Nephron (organoid): ENCODE data around the gene P2RY6.

Source experiments
- H3K27ac Mint-ChIP-seq, 3 experiments: 2 replicates each; pipeline ENCODE4 v1.8.0; 2020; ENCODE audit warnings: mixed read lengths in 3 of 3, mild to moderate bottlenecking in 2 of 3, moderate library complexity in 1 of 3
- H3K27me3 Mint-ChIP-seq: 2 replicates; pipeline ENCODE4 v1.8.0; 2021; ENCODE audit warnings: low read depth, mild to moderate bottlenecking, moderate library complexity, mixed read lengths
- H3K36me3 Mint-ChIP-seq: 2 replicates; pipeline ENCODE4 v1.8.0; 2020; ENCODE audit warnings: low read depth, mixed read lengths
- H3K4me1 Mint-ChIP-seq: 2 replicates; pipeline ENCODE4 v1.8.0; 2020; ENCODE audit warnings: mixed read lengths
- H3K4me3 Mint-ChIP-seq, 3 experiments: 2 replicates each; pipeline ENCODE4 v1.8.0; 2020; ENCODE audit warnings: mild to moderate bottlenecking in 3 of 3, mixed read lengths in 3 of 3, moderate library complexity in 2 of 3
- H3K9me3 Mint-ChIP-seq: 2 replicates; pipeline ENCODE4 v1.8.0; 2020; ENCODE audit warnings: mixed read lengths
- TF ChIP-seq, protein P1 (sequence below), 3 experiments: fragments of 200-600 bp; sonication (generic); IDR thresholded peaks; one replicate each; pipeline ENCODE4 v1.5.0; 2021; ENCODE audit warnings: antibody characterized with exemption in 3 of 3; ENCODE audit not compliant: unreplicated experiment in 3 of 3

Gene P2RY6

DNA sequence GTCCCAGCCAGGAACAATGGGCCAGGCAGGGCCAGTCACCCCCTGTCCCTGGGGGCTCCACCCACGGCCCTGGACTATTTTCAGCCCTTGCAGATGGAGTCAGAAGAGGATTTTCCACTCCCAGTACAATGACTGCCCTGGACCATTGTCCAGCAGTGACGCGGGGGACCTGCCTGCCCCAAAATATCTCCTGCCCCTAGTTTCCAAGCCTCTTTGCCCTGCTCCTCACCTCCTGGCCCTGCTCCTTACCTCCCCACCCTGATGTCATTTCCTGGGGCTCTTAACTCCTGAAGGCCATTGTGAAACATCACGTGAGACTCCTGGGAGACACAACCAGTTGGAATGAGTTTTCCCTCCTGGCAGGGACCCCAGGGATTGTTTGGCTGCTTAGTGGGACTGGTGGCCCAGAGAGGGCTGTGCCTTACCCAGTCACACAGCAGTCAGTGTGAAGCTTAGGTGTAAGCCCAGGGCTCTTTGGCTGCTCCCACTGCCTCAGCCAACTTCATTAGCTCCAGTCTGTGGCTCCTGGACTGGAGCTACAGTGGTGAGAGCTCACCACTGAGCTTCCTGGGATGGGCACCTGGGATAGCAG is 31.9 kb upstream of the P2RY6 start:
- Mint-ChIP-seq H3K9me3 (no peaks in the 10 kb centered on the region), H3K36me3 (no peaks in the 10 kb centered on the region), H3K4me3 (no peak overlapping the region), H3K27me3 (peaks cover 12% of the 10 kb centered on the region), H3K27ac (peak overlapping the region in 1 of 3 experiments; percentile 25), H3K4me1 (no peaks in the 10 kb centered on the region)
- TF ChIP-seq, protein P1, sequence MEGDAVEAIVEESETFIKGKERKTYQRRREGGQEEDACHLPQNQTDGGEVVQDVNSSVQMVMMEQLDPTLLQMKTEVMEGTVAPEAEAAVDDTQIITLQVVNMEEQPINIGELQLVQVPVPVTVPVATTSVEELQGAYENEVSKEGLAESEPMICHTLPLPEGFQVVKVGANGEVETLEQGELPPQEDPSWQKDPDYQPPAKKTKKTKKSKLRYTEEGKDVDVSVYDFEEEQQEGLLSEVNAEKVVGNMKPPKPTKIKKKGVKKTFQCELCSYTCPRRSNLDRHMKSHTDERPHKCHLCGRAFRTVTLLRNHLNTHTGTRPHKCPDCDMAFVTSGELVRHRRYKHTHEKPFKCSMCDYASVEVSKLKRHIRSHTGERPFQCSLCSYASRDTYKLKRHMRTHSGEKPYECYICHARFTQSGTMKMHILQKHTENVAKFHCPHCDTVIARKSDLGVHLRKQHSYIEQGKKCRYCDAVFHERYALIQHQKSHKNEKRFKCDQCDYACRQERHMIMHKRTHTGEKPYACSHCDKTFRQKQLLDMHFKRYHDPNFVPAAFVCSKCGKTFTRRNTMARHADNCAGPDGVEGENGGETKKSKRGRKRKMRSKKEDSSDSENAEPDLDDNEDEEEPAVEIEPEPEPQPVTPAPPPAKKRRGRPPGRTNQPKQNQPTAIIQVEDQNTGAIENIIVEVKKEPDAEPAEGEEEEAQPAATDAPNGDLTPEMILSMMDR (IDR thresholded peaks at IDR 0.05; ENCODE audit: unreplicated experiment in 3 of 3): no peak

DNA sequence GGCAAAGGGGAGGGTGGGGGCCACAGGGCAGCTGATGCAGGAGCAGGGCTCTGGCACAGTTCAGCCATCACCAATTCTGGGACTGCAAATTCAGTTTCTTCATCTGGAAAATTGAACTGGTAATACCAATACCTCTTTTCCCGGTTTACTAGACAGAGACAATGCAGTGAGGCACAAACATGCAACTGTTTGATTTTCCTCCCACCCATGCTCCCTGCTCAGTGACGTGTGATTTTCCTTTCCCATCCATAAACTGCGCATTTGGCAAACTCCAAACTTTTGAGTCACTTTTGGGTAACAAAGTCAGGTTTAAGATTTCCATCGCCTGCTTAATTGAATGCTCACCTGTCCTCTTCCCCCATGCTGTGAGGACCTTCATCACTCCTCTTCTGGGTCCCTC is 30.8 kb upstream of the P2RY6 start:
- Mint-ChIP-seq H3K9me3 (no peaks in the 10 kb centered on the region), H3K27me3 (peaks cover 16% of the 10 kb centered on the region), H3K4me3 (no peak overlapping the region), H3K4me1 (no peaks in the 10 kb centered on the region), H3K36me3 (no peaks in the 10 kb centered on the region), H3K27ac (no peak overlapping the region)
- TF ChIP-seq, protein P1 (IDR thresholded peaks at IDR 0.05; ENCODE audit: unreplicated experiment in 3 of 3): no peak

- Mint-ChIP-seq H3K9me3 (no peaks in the 10 kb centered on the region), H3K27ac (peak overlapping the region; percentile 44 to 54 (median 52)), H3K4me3 (peak overlapping the region; percentile 38 to 67 (median 64)), H3K27me3 (peaks cover 16% of the 10 kb centered on the region), H3K36me3 (no peaks in the 10 kb centered on the region), H3K4me1 (no peaks in the 10 kb centered on the region)
- TF ChIP-seq, protein P1 (IDR thresholded peaks at IDR 0.05; ENCODE audit: unreplicated experiment in 3 of 3): peak; percentile 90 to 95 (median 92)
Measured at GRCh38 chr11:73242251-73243092, 29.7 kb upstream of the P2RY6 start.

DNA sequence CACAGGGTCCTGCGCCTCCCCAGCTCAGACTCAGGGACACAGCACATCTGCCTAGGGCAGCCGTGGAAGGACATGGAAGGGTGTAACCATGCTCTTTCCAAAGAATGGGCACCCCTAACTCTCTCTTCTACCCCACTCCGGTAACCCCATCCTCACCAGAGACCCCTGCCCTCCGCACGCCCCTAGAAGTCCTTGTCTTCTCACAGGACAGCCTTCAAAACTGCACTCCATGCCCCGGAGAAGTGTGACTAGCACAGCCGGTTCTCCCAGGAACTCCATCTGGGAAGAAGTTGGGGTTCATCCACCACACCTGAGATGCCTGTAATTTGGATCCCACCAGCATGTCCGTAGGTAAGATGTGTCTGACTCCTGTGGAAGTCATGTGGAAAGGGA is 29.0 kb upstream of the P2RY6 start:
- TF ChIP-seq, protein P1 (IDR thresholded peaks at IDR 0.05; ENCODE audit: unreplicated experiment in 3 of 3): no peak
- peaks cover 16% of the 10 kb centered on the region for H3K27me3 Mint-ChIP-seq
- no peaks in the 10 kb centered on the region for H3K36me3 Mint-ChIP-seq
- H3K4me1 Mint-ChIP-seq: no peaks in the 10 kb centered on the region
- no peak overlapping the region for H3K27ac Mint-ChIP-seq
- H3K9me3 Mint-ChIP-seq: no peaks in the 10 kb centered on the region
- H3K4me3 Mint-ChIP-seq: peak overlapping the region in 1 of 3 experiments; percentile 53

DNA sequence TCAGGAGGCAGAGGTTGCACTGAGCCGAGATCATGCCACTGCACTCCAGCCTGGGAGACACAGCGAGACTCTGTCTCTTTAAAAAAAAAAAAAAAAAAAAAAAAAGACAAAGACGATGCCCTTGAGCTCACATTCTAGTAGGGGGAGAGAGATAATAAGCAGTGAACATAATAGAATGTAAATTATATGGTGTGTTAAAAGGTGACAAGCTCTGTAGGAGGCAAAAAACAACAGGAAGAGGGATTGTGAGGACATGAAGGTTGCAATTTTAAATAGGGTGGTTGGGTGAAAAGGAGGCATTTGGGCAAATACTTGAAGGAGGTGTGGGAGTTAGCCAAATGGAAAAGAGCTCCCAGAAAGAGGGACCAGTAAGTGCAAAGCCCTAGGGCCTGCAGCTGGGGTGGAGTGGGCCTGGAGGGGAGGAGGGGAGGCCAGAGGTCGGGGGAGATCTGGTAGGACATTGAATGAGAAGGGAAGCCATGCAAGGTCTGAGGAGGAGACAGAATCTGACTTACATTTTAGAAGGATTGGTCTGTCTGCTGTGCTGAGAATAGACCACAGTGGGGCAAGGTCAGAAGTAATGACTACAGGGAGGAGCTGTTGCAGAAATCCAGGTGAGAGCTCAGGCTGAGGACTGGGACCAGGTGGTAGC is 27.4 kb upstream of the P2RY6 start:
- H3K27ac Mint-ChIP-seq: no peak overlapping the region
- H3K27me3 Mint-ChIP-seq: peaks cover 8% of the 10 kb centered on the region
- no peaks in the 10 kb centered on the region for H3K36me3 Mint-ChIP-seq
- no peaks in the 10 kb centered on the region for H3K4me1 Mint-ChIP-seq
- no peak overlapping the region for H3K4me3 Mint-ChIP-seq
- H3K9me3 Mint-ChIP-seq: no peaks in the 10 kb centered on the region
- TF ChIP-seq, protein P1 (IDR thresholded peaks at IDR 0.05; ENCODE audit: unreplicated experiment in 3 of 3): no peak
